Right kidney (tissue), 1 donor: ENCODE data around the gene WDR48.

Experiments
- DNase-seq: peaks from one replicate; pipeline ENCODE4 v3.0.0-alpha.2; 2016

WDR48 gene

GRCh38 chr3:39062180-39062579, 10.4 kb downstream of the WDR48 start:
- no peak for DNase-seq

- DNase-seq = no peak
Measured at GRCh38 chr3:39063143-39063542, 11.3 kb downstream of the WDR48 start.

GRCh38 chr3:39064646-39065045, 12.8 kb downstream of the WDR48 start:
- DNase-seq = no peak

- DNase-seq = no peak
Measured at GRCh38 chr3:39065197-39065596, 13.4 kb downstream of the WDR48 start.

- no peak for DNase-seq
Measured at GRCh38 chr3:39067286-39067685, 15.5 kb downstream of the WDR48 start.

GRCh38 chr3:39068556-39068955, 16.7 kb downstream of the WDR48 start:
- no peak for DNase-seq

- DNase-seq = no peak
Measured at GRCh38 chr3:39075910-39076309, 24.1 kb downstream of the WDR48 start.

- DNase-seq = no peak
Measured at GRCh38 chr3:39079530-39079929, 27.7 kb downstream of the WDR48 start.

- DNase-seq = no peak
Measured at GRCh38 chr3:39080026-39080425, 28.2 kb downstream of the WDR48 start.

GRCh38 chr3:39082666-39083313, 31.0 kb downstream of the WDR48 start:
- DNase-seq = no peak

GRCh38 chr3:39086144-39086543, 34.3 kb downstream of the WDR48 start:
- DNase-seq = no peak

- no peak for DNase-seq
Measured at GRCh38 chr3:39088456-39088855, 36.6 kb downstream of the WDR48 start.

- no peak for DNase-seq
Measured at GRCh38 chr3:39088889-39089288, 37.1 kb downstream of the WDR48 start.

- no peak for DNase-seq
Measured at GRCh38 chr3:39090922-39091321, 39.1 kb downstream of the WDR48 start.

- no peak for DNase-seq
Measured at GRCh38 chr3:39094851-39095677, 43.2 kb downstream of the WDR48 start.

- DNase-seq = no peak
Measured at GRCh38 chr3:39095778-39096177, 44.0 kb downstream of the WDR48 start.

- DNase-seq = no peak
Measured at GRCh38 chr3:39096775-39097174, 45.0 kb downstream of the WDR48 start.

- DNase-seq = no peak
Measured at GRCh38 chr3:39097716-39098472, 46.1 kb downstream of the WDR48 start.

- no peak for DNase-seq
Measured at GRCh38 chr3:39098473-39099000, 46.7 kb downstream of the WDR48 start.

- DNase-seq = no peak
Measured at GRCh38 chr3:39099242-39099641, 47.4 kb downstream of the WDR48 start.

GRCh38 chr3:39099738-39100499, 48.1 kb downstream of the WDR48 start:
- DNase-seq = no peak

- DNase-seq = no peak
Measured at GRCh38 chr3:39100500-39100886, 48.7 kb downstream of the WDR48 start.
